GM19193 (cell line): ENCODE data around the gene DAGLA.

ENCODE experiments used
- POLR2A ChIP-seq: IDR thresholded peaks from 4 replicates; pipeline ENCODE4 v1.6.1; 2011; ENCODE audit not compliant: insufficient read depth, insufficient read length; ENCODE audit errors: extremely low read depth

Gene DAGLA

DNA sequence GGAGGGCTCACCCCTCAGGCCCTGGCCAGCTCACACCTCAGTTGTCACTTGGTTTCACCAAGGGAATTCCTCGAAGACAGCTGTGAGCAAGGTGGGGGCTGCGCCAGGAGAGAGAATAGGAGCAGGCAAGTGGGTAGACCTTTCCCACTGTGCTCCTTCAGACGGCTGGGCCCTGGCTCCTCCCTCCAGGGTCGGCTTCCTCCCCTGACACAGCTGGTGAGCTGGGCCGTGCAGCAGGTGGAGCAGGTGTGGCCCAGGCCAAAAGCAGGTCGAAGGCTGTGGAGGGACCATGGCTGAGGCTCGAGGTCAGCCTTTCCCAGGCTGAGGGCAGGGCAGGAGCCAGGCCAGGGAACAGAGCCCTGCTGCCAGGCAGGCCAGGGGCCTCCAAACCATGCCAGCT, 59.8 kb downstream of the DAGLA start:
- TF ChIP-seq POLR2A, result no peak

DNA sequence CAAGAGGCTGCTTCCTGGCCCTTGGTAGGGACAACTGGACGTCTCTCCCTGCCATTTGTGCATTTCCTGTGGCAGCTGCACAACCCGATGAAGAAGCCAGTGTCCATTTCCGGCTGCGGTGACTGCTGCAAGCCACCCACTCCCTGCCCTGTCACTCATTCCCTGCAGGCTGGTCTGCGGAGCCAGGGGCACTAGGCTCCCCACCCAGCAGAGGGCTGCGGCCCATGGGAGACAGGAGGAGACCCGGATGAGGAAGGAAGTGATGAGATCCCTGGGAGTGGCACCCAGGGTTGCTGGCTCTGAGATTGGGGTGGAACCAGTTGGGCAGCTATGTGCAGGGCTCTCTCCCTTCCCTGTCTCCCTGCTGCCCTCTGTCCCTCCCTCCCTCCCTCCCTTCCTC, 62.2 kb downstream of the DAGLA start:
- TF ChIP-seq POLR2A, result no peak

DNA sequence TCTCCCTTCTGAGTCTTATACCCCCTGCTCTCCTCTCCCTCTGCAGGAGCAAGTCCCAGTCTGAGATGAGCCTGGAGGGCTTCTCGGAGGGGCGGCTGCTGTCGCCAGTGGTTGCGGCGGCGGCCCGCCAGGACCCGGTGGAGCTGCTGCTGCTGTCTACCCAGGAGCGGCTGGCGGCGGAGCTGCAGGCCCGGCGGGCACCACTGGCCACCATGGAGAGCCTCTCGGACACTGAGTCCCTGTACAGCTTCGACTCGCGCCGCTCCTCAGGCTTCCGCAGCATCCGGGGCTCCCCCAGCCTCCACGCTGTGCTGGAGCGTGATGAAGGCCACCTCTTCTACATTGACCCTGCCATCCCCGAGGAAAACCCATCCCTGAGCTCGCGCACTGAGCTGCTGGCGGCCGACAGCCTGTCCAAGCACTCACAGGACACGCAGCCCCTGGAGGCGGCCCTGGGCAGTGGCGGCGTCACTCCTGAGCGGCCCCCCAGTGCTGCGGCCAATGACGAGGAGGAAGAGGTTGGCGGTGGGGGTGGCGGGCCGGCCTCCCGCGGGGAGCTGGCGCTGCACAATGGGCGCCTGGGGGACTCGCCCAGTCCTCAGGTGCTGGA, 63.4 kb downstream of the DAGLA start:
- TF ChIP-seq POLR2A, result no peak

DNA sequence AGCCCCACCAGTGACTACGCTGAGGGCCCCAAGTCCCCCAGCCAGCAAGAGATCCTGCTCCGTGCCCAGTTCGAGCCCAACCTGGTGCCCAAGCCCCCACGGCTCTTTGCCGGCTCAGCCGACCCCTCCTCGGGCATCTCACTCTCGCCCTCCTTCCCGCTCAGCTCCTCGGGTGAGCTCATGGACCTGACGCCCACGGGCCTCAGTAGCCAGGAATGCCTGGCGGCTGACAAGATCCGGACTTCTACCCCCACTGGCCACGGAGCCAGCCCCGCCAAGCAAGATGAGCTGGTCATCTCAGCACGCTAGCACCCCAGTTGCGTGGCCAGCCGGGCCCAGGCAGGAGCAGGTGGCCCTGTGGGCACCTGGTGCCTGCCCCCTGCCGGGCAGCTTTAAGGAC, 64.0 kb downstream of the DAGLA start:
- TF ChIP-seq POLR2A, result no peak

DNA sequence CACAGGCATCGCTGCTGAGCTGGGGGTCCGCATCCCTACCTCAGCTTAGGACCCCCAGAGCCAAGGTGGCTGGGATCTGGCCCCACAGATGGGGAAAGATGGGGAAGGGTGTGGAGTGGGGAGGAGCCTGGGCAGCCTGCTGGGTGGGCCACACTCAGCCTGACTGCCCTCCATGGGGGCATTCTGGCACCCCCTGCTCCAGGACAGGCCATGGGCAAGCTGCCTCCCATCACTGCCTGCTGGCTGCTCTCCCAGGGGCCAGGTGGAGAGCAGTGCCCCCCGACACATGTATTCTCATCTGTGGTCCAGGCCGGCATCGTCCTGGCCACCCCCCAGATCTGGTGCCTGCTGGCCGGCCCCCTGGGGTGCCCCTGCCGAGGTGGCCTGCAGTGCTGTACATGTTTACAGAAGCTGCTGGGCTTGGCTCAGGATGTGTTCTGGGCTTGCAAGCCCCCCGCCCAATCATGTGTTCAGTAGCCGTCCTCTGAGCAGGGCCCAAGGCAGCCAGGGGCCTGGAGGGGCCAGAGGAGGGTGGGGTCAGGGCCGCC, 64.5 kb downstream of the DAGLA start:
- no peak for TF ChIP-seq POLR2A

DNA sequence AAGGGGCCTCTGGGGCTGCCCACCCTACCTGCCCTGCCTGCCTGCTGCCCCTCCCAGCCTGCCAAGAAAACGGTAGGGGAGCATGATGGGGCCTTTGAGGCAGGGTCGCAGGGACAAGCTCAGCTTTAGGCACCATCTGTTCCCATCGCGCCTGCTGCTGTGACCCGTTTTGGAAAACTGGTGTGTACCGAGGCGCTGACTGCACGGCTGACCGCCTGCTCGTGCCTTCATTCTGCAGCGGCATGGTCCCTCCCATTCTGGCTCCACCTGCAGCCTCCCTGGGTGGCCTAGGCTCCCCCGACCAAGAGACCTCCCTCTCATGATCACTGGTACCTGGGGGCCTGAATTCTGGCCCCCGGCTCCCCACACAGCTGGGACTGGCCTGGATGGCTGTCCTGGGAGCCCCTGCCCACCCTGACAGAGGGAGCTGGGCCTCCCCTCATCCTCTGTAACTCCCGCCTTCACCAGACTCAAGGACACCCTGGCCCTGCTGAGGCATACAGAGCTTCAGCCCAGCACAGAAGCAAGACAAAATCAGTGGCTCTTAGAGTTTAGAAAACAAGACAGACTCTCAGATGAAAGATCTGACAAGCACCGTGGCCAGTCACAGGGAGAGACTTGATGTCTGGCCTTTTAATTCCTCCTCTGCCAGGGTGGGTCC, 65.7 kb downstream of the DAGLA start:
- TF ChIP-seq POLR2A, result no peak

DNA sequence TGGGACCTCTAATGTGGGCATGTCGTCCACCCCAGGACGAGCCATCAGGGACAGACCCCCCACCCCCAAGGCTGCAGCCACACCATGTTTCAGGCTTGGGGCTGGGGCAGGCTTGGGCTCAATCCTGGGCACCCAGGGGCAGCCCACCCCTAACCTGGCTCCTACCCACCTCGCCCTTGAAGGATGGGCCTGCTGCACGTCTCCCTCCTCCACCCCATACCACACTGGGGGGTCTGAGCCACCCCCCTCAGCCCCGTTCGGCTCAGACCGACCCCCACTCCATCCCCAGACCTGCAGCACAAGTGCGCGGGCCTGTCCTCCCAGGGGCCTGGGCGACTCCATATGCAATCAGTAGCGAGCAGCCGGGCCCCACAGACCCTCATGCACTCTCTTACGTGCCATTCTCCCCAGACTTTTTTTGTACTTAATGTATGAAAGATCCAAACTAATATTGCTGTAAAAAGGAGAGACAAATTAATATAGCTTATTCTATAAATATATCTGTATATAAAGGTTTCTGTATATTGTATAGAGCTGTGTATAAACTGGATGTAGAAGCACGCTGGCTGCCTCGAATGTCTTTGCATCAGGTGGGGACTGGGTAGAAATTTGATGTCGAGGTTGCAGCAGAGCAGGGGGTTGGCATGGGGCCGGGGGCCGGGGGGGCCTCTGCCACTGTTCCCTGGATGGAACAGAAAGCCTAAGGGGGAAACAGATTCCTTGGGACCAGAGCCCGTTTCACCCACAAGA, 66.4 kb downstream of the DAGLA start:
- no peak for TF ChIP-seq POLR2A

DNA sequence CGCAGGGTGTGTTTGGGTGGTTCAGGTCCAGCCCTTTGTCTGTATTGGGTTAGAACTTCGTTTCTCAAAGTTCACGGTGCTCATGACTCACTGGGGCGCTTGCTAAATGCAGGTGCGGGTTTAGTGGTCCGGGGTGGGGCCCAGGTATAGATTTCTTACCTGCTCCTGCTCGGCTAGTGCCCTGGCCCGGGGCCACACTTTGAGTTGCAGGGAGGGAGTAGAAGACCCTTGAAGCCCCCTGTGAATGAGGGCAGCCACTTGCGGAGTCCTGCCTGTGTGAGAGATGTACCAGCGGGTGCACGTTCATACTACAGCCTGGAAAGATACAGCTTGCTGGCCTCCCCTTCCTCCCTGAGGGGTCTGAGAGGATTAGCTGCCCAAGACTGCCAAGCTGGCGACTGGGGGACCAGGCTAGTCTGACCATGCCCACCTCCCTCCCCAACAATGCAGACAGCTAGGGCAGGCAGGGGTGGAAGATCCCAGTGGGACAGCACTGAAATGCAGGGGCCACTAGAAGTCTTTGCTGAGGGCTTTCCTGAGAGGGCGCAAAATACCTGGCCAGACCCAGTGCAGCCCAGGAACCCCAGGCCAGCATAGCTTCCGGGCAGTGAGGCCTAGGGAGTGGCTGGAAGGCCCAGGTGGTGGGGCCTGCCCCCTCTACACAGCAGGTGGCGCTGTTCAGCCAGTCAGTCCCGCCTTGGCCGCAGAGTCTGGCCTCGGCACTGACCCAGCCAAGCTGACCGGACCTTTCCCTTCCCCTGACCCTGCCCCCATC, 67.2 kb downstream of the DAGLA start:
- TF ChIP-seq POLR2A, result no peak

DNA sequence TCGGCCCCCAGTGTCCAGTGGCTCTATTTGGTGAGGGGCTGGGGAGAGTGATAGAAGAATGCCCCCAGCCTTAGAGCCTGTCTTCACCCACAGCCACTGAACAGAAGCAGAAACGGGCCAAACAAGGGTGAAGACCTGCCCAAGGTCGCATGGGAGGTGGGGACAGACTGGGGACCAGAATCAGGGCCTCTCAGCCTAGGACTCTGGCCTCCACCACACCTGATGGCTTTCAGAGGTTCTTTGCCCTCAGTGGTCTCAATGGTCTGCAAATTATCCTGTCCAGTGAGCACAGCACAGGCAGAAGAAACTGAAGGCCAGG, 67.7 kb downstream of the DAGLA start:
- TF ChIP-seq POLR2A, result no peak

DNA sequence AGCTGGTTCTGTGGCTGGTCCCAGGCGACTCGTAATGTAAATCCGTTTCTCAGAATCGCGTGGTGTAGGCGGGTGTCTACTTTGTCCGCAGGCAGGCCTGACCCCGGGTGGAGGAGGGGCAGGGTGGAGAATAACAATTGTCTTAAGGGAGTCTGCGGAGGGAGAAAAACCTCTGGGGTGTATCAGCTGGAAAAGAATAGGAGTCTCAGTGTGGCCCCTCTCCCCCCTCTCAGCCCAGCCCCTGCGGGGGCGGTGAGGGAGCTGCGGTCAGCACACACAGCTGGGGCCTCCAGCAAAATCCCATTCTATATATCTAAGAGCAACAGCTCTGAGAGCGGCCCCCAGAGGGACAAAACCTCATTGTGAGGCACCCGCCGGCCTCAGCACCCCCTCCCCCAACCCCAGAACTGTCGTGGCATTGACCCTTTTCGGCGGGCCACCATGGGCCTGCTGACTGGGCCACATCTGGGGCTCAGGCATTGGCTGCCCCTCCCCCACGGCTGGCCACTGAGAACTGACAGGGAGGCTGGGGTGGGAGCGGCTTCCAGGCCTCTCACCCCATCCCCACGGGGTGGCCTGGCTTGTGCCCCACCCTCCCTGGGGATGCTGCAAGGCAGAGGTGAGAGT, 69.5 kb downstream of the DAGLA start:
- no peak for TF ChIP-seq POLR2A

DNA sequence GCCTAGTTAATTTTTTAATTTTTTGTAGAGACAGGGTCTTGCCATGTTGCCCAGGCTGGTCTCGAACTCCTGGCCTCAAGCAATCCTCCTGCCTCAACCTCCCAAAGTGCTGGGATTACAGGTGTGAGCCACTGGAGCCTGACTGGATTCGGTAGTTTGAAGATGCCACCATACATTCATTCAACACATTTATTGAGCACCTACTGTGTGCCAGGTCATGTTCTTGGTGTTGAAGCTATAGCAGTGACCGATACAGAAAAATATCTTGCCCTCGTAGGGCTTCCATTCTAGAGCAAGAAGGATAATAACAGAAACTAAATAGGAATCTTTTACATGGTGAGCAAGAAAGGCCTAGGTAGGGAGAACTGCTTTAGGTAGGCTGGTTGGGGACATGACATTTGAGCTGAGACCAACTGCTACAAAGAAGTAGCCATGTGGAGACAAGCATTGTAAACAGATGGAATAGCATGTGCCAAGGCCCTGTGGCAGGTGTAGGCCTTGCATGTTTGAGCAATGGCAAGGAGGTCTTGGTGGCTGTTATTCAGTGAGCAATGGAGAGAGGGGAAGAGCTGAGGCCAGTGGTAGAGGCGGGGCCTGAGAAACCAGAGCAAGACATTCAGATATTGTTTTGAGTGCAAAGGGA, 70.6 kb downstream of the DAGLA start:
- no peak for TF ChIP-seq POLR2A

DNA sequence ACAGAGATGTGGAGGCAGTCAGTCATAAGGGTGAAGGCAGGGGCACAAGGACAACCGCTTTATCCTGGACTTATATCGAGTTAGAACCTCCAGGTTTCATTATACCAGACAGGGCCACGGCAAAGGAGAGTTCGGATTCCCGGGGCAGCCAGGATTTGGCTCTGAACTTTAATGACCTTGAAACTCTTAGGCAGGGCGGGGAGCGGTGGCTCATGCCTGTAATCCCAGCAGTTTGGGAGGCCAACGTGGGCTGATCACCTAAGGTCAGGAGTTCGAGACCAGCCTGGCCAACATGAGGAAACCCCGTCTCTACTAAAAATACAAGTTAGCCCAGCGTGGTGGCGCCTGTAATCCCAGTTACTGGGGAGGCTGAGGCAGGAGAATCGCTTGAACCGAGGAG, 71.2 kb downstream of the DAGLA start:
- no peak for TF ChIP-seq POLR2A

DNA sequence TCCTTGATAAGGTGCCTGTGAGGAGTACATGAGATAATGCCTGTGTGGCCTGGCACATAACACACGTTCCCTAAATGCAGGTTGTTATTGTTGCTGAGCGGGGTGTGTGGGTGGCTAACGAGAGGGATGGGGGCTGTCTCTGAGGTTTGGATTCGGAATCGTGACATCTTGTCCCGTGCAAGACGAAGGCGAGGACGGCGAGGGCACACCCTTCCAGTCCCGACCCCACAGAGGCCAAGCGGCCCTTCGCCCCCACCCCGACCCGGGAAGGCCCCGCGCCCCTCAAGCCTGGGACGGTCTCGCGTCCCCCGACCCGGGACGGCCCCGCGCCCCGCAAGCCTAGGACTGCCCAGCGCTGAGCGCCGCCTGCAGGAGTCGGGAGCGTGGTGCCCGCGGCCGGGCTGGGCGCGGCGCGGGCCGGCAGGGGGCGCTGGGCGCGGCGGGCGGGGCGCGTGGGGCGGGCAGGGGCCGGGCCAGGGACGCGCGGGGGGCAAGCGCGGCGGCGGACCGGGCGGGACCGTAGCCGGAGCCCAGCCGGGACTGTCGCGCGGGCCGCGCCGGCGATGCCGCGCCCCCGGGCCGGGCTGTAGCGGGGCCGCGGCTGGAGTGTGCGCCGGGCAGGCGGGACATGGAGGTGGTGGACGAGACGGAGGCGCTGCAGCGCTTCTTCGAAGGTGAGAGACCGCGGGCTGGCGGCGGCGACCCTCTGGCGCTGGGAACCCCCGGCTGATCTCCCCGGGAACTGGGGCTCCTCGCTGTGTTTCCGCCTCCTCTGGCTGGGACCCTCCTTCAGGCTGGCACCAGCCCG, 72.1 kb downstream of the DAGLA start, which contains the start of gene MYRF:
Gene MYRF, plus strand, starts transcription at position 520 of the 808 bp plus-strand sequence. Its CDS starts 109 bp downstream, at position 629.
- TF ChIP-seq POLR2A, result no peak

DNA sequence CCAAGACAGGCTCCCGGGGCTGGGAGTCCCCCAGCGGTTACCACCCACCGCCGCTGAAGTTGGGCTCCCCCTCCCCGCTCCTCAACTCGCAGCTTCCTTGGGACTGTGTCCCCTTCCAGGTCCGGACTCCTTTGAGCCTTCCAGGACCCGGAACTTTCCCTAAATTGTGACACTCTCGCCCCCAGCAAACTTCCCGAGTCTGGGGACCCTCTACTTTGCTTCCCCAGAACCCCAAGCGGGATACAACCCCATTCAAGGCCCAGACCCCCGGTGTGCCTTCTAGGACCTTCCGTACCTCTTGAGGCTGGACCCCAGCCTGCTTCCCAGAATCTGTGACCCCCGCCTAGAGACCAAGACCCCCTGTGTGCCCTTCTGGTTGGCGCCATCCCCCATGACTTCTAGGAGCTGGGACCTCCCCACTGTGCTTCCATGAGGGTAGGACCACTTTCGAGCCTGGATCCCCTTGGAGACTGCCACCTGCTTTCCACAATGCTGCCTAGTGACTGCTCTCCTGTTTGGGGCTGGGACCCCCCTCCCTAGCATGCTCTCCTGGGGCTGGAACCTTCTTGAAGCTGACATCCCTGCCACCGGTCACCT, 72.8 kb downstream of the DAGLA start:
- no peak for TF ChIP-seq POLR2A

DNA sequence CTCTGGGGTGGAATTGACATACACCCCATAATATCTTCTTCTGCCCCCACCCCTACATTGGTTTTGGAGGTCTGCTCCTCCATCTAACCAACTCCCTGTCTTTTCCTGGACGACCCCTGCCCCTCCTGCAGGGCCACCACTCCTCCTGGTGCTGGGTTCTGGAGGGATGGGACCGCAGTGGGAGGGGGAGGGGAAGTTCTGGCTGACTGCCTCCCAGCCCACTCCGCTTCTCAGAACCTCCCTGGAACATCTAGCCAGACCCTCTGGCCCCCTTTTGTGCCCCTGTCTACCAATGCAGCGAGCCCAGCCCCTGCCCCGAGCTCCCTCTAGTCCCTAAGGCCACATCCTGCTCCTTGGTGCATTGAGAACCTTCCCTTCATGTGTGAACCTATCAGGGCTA, 73.5 kb downstream of the DAGLA start:
- TF ChIP-seq POLR2A, result no peak
